ENCODE data around the gene HEATR3.
A peak's percentile ranks its signal among the peaks of the same experiment; 100 is the strongest.

HEATR3 gene

DNA sequence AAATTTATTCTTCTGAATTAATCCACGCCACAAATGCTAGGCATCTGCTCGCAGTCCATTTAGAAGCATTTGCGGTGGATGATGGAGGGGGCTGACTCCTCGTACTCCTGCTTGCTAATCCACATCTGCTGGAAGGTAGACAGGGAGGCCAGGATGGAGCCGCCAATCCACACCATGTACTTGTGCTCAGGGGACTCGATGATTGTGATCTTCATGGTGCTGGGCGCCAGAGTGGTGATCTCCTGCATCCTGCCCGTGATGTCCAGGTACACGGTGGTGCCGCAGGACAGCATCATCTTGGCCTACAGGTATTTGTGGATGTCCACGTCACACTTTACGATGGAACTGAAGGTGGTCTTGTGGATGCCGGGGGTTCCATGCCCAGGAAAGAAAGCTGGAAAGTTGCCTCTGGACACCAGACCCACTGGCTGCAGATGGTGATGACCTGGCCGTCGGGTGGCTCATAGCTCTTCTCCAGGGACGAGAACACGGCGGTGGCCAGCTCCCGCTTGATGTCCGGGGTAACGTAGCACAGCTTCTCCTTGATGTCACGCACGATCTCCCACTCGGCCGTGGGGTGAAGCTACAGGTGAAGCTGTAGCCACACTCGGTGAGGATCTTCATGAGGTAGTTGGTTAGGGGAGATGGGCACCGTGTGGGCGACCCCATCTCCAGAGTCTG, 7.5 kb upstream of the HEATR3 start:
- DNase-seq, result no peak

DNA sequence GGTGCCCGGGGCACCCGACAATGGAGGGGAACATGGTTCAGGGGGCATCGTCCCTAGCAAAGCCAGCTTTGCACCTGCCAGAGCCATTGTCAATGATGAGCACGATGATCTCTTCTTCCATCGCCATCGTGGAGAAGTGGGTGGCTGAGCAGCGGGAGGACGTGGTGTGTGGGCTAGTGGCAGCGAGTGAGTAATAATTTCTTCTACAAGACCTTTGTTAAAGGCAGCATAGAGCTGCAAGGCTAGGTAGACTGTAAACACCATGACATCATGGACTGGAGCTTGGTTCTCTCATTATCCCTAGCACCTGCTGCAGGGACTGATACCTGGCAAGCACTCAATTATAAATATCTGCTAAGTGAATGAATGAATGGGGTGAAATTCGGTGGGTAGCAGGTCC, 6.7 kb upstream of the HEATR3 start:
- DNase-seq, result no peak

DNA sequence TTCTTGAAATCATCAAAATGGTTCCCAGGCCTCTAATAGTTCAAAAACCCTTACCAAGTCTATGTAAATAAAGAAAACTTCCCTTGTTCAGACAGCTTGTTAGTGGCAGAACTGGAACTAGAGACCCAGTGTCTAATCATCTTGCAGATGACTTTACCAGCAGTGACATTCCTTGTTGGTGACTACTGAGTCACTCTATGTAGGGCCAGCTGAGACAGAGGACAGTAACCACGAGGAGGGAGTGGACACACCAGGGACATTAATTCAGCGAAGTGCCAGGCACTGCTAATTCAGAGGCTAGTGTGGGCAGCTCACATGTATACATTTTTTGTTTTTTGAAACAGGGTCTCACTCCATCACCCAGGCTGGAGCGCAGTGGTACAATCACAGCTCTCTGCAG, 6.1 kb upstream of the HEATR3 start:
- DNase-seq, result no peak

DNA sequence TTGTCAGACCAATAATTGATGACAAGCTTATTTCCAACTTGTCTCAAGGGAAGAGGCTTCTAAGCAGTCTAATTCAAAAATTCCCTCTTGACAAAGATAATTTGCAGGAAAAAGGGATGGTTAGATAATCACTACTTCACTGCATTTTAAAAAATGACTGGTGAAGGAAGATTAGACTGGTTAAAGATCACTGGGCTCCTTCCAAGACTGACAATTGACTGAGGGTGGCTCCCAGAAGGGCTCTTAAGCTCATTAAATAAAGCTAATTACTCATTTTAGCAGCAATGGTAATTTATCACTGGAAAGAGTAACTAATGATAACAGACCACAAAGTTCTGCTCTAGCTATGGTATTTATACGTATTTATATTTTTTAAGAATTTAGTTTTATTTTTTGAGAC, 4.4 kb upstream of the HEATR3 start:
- DNase-seq, result no peak

DNA sequence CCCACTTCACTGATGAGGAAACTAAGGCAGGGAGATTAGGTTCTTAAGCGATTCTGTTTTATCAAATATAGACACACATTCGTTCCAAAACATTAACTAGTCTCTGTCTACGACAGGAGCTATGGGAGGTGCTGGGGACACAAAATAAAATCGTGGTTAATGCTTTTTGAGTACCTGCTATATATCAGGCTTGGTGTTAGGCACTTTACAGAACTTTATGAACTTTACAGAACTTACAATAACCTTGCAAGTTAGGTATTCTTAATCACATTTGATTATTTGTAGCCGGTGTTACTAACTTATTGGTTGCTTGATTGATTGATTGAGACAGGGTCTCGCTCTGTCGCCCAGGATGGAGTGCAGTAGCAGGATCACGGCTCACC, 538 bp upstream of the HEATR3 start:
- DNase-seq, result no peak

DNA sequence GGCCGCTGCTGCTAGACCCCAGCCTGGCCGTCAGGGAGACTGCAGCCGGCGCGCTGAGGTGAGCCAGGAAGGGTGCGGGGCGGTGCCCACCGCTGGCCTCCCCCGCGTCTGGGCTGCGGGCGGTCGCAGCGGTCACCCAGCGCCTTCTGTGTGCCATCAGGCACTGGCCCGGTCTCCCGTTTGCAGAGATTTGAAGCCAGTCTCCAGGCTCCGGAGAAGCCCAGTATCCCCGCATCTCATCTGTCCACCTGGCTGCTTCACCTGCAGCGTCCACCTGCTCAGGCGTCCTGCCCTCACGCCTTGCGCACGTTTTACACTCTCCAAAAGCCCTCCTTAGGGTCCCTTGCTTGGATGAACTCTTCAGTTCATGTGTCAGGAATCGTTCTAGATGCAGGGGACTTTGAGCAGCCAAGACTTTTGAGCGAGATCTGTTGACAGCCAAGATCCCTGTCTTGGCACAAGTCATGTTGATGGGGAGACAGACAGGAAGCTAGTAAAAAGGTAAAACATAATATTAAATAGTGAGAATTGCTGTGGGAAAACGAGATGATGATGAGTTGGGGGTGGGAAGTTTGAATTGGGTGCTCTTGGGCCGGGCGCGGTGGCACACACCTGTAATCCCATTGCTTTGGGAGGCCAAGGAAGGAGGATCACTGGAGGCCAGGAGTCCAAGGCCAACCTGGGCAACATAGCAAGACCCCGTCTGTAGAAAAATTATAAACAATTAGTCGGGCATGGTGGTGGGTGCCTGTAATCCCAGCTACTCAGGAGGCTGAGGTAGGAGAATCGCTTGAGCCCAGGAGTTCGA, 916 bp downstream of the HEATR3 start:
- peak in 5 of 51 donors; percentile 32 to 61 (median 55) for DNase-seq

DNA sequence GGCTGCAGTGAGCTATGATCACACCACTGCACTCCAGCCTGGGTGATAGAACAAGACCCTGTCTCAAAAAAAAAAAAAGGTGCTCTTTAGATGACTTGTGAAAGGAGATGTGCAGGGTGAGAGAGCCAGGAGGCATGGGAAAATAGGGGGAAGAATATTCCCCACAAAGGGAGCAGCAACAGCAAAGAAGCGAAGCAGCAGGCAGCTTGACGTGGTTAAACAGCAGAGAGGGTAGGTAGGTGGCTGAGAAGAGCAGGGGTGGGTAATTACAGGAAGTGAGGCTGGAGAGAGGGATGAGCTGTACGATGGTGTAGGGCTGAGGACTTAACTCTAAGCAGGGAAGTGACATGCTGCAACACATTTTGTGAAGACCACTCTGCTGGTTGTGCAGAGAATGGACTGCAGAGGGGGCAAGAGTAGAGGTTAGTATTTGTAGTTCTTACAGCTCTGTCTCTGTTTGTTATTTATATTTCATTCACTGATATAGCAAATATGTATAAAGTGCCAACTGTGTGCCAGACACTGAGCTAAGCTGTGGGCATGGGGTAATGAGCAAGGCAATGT, 1.6 kb downstream of the HEATR3 start:
- peak in 7 of 51 donors; percentile 2 to 27 (median 7) for DNase-seq

DNA sequence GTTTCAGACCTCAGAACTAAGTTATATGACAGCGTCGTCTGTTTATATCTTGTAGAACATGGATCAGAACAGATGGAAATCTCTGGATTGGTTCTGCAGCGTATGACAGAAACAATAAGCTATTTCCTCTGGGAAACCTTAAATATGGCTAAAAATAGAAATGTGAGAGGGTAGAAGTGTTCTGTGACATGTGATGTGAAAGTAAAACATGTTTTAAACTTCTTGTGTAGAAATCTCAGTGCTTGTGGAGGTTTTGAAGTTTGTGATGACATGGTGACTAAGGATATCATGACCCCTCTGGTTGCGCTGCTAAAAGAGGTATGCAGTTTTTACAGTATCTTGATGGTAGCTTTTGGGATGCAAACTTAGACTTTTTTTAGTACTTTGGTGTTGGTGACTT, 2.8 kb downstream of the HEATR3 start:
- no peak for DNase-seq

DNA sequence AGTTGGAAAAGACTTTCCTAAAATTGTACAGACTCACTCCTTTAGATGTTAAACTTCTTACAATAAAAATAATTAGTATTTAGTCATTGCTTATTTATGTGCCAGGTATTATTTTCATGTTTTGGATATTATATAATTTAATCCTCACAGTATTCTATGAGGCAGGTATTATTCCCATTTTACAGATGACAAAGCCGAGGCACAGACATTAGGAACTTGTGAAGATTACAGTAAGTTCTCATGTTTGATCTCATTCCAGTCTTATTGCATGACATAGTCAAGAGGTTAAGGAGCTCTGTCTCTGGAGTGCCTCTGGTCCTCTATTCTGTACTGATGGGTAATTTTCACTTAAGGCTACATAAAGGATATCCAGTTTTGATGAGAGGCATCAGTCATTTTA, 3.3 kb downstream of the HEATR3 start:
- DNase-seq, result no peak

DNA sequence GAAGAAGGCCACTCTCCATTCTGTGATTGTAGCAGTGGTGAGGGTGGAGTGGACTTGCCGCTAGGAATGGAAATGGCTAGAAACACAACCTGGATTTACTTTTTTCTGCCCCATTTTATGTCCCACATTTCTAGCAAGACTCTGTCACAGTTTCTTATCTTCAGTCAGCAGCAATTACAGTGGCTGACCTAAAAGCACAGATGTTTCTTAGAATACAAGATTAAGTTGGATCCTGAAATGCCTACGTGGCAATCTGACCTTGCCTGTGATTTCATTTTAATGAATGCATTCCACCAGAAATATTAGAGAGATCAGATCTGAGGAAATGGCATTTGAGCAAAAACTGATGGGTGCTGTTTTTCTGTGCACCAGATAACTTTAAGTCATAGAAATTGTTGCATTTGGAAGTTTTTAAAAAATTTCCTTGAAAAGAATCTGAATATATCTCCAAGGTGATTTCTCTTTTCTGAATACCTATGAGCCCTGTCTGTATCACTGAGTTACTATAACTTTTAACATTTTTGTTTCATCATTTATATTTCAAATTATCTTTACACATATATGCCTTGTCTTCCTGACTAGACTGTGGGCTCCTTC, 5.4 kb downstream of the HEATR3 start:
- DNase-seq, result no peak

DNA sequence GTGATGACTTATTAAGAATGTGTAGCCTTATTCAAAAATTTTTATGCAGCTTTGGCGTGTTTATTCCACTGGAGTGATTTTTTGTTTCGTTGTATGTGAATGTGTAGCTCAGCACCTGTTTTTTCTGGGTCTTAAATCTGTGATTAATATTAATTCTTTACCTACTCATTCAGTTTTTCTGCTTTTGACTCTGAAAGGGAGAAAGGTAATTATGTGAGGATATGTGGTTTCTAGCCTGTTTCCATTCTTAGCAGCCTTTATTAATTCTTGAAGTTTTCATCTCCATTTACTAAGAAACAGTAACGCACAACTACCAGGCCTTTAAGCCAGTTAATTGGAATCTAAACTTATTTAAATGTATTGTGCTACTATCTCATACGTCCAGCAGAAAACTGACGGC, 7.0 kb downstream of the HEATR3 start:
- no peak for DNase-seq

DNA sequence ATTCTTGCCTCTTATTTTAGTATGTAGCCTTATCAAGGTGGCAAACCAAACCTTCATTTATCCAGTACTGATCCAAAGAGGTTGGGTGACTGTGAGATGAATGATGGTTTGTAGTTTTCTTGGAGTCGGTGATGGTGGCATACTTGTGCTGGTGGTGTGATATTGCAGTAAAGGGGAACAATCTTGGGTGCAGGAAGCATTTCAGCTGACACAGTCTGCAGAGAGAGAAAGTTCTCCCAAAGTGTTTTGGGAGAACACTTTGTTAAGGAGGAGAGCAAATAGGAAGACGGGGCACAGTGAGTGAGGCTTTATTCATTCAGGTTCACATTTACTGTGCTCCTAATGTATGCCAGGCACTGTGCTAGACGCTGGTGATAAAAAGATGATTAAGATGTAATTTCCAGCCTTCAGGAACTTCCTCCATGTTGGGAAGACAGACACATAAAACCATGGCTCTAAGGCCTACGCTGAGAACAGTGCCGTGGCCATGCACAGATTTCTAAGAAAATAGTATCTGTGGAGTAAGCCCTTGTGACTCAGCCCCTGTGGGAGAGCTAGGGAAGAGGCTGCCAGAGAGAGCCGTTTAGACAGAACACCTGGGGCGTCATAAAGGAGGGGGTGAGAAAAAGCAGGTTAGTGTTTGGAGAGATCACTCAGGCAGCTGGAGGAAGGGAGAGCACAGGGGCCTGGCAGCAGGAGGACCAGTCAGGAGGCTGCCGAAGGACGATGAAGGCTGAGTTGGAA, 13.8 kb downstream of the HEATR3 start:
- peak in 2 of 51 donors; percentile 15 to 19 for DNase-seq

DNA sequence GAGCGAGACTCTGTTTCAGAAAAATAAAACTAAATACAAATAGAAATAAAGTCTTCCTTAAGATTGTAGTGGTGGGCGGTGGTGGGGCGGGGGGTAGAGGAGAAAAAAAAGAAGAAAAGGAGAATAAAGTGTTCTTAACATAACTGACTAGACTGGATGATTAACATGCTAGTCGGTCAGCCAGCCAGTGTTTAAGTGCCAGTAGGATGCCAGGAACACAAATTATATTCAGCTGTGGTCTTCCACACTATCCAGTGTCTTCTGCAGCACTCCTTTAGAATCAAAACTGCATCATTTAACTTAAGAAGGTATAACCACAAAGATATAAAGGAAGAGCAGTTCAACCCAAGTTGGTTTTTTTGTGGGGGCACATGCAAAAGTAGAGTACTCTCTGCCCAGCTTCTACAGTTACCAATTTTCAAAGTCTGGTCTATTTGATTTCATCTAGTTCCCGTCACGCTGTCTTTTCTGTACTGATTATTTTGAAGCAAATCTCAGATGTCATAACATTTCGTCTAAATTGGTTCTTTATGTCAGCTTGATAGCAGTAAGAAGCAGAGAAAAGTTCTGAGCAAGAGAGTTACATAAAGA, 15.8 kb downstream of the HEATR3 start:
- no peak for DNase-seq

DNA sequence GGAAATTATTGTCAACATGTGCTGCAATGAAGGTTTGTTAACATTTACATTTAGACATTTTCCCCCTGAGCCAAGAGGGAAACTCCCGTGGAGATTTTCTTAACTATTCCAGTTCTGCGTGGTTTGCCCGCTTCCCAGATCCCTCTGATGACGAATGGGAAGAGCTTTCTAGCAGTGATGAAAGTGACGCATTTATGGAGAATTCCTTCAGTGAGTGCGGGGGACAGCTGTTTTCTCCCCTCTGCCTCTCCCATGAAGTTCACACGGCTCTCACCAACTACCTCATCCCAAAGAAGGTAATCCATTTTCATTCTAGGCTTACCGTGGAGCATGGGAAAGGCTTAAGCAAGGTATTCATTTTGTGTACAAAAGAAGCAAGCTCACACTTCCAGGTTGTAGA, 18.2 kb downstream of the HEATR3 start:
- DNase-seq, result no peak

DNA sequence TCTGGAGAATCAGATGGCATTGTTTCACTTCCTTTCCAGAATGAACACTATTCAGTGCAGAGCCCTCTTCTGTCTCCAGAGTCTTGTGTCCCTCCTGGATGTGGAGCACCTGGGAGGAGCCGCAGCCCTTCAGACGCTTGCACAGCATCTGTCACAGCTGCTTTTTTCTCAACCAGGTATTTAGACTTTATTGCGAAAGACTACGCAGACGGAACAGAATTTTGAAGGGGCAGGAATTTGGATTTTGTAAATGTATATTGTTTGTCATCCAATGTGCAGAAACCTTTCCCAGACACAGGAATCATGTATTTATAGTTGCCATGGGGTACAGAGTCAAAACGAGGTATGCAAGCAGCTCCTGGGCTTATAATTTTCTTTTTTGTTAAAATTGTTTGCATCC, 20.4 kb downstream of the HEATR3 start:
- DNase-seq, result no peak

DNA sequence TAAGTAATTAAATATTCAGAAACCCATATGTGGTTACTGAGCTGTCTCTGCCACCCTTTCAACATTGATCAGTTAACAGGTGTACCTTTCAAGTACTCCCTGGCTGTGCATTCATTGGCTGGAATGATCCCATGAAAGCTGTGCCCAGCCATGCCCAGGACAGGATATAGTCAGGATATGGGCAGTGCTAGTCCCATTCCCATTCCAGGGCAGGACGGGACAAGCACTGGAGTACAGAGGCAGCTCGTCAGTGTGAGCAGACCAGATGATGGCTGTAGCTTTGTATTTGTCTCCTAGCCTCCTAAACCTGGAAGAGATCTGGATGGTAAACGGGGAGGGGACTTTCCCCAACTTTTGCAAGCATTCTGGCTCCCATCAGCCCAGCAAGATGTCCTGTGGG, 22.5 kb downstream of the HEATR3 start:
- no peak for DNase-seq

DNA sequence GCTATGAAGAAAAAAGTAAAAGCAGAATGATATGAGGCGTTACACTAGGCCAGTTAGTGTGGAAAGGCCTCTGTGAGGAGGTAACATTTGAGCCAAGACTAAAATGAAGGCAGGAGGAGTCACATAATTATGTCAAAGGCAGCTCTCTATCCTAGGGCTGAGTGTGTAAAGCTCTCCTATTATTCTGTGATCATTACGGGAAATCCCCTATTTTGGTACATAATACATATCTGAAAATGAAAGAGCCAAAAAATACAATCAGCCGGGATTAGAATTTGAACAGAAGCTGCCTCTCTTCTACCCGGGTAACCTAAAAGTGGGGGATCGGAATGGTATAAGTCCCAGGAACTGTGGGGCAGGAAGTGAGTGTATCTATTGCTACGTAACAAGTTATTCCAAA, 27.1 kb downstream of the HEATR3 start:
- no peak for DNase-seq

DNA sequence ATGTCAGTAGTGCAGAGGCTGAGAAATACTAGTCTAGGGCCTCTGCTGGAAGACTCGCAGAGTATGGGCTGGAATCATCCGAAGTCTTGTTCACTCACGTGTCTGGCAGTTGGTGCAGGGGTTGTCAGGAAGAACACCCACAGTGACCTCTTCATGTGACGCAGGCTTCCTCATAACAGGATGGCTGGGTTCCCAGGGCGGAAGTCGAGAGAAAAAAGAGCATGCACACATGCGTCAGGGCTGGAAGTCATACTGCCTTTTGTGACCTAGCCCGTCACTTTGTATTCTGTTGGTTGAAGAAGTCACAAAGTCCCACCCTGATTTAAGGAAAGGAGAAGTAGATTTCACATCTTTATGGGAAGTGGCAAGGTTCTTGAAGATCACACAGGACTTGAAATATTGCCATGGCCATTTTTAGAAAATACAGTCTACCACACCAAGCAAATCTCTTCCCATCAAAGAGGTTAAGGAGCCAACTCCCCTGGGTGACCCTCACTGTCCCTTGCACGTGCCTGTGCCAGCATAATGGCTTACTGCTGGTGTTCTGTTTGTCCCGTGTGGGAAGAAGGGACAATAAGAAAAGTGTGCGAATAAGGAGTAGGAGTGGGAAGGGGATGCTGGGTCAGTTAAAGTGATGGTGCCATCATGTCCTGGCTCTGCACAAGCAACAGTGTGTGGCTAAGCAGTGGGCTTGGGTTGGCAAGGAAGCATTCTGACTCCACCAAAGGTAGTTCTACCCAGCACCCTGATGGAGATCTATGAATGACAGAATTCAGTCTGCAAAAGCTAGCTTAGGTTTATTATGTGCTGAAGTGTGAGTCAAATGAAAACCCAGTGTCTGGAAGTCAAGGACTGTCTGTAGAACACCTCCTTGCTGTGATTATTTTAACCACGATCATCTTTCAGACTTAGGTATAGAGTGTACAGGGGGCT, 28.1 kb downstream of the HEATR3 start:
- peak in 29 of 51 donors; percentile 1 to 64 (median 19) for DNase-seq

DNA sequence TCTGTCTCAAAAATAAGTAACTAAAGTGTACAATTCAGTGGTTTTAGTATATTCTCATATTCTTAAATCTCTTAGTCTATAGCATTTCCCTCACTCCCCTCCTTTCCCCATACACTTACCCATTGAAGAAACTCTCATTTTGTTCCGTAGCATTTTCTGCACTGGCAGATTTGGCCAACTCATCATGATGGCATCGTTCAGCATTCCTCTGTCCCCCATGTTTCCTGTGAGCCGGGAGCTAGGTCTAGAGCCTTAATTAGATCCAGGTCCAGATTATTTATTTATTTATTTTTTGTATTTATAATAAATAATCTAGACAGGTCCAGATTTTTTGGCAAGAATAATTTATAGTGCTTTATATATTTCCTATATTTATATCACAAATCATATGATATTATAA, 31.0 kb downstream of the HEATR3 start:
- DNase-seq, result no peak

DNA sequence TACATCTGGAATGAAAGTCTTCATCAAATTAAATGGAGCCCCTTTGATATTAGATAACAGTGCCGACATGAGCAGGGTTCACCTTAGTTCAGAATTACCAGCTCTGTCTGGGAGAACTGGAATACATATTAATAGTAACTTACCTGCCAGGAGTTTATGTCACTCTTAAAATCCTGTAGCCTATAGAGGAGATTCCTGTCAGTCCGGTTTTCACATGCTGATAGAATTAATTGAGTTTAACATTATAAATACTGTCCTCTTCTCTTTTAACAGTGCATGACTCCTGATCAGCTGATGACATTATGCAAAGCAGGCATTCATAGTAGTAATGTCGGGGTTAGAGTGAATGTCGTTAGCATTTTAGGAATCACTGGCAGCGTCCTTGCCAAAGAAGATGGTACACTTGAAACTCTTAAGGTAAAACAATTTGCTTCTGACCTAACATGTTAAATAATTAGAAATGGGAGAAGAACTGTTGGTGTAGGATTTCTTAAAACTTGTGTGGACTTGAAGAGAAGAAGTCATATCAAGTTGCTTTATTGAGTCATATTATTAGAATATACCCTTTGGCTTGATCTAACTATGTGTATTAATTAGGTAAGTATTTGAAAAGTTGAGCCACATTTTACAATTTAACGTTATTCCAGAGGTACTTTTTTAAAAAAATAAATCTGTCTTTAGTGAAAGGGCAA, 34.3 kb downstream of the HEATR3 start:
- DNase-seq, result no peak

Data from hypothalamus (tissue), 51 donors.